CD4-positive, alpha-beta memory T cell (primary cell): ENCODE data around the gene ENPP1. TPM values are rescaled to one million over a fixed set of nuclear protein-coding genes. Genes with fewer than 3 reads are reported as not detected.
A peak's percentile ranks its signal among the peaks of the same experiment; 100 is the strongest.
"Not testable (repeated sequence)": the region's sequence is repeated elsewhere in the genome, so short reads cannot be mapped to it uniquely, and the experiment has no call there.

Source experiments
- CTCF ChIA-PET: fragments of 350-600 bp; sonication (Branson Sonifier 250); formaldehyde crosslinking; loops from one replicate; lab custom pipeline; 2021; ENCODE audit warnings: inconsistent platforms; ENCODE audit not compliant: partially characterized antibody; lab: Charles Lee
- POLR2A ChIA-PET: fragments of 350-600 bp; sonication (Branson Sonifier 250); formaldehyde crosslinking; loops from one replicate; lab custom pipeline; 2021; ENCODE audit not compliant: partially characterized antibody; lab: Charles Lee
- DNase-seq, 5 donors: peaks; one replicate each; pipeline versions ENCODE4 v3.0.0 to v3.0.0-alpha.2; 2020 to 2022; ENCODE audit warnings: mixed read lengths in 1 of 5
- H3K27ac ChIP-seq: one replicate; pipeline ENCODE4 v1.7.0; 2013; ENCODE audit warnings: low read depth, low read length
- H3K27me3 ChIP-seq: 2 replicates; pipeline ENCODE4 v1.7.0; 2013; ENCODE audit warnings: mild to moderate bottlenecking, low read length, moderate library complexity; ENCODE audit not compliant: insufficient read depth
- H3K36me3 ChIP-seq: 2 replicates; pipeline ENCODE4 v1.7.0; 2013; ENCODE audit warnings: mild to moderate bottlenecking, low read length, moderate library complexity; ENCODE audit not compliant: insufficient read depth
- H3K4me1 ChIP-seq: 2 replicates; pipeline ENCODE4 v1.7.0; 2013; ENCODE audit warnings: mild to moderate bottlenecking, low read length, moderate library complexity; ENCODE audit not compliant: insufficient read depth
- H3K4me3 ChIP-seq, 2 donors: one replicate each; pipeline ENCODE4 v1.7.0; 2013; ENCODE audit warnings: low read length in 2 of 2, mild to moderate bottlenecking in 1 of 2
- H3K9me3 ChIP-seq, 2 donors: one replicate each; pipeline ENCODE4 v1.7.0; 2013; ENCODE audit warnings: low read length in 2 of 2, control low read depth in 1 of 2; ENCODE audit not compliant: control insufficient read depth in 1 of 2
- H3K27ac Mint-ChIP-seq, 7 donors: one replicate each; pipeline ENCODE4 v1.8.0; 2020 to 2021; ENCODE audit warnings: mixed read lengths in 7 of 7, mild to moderate bottlenecking in 6 of 7, inconsistent platforms in 3 of 7, moderate library complexity in 3 of 7
- H3K27me3 Mint-ChIP-seq, 2 donors: one replicate each; pipeline ENCODE4 v1.8.0; 2020 to 2021; ENCODE audit warnings: mixed read lengths in 2 of 2
- H3K36me3 Mint-ChIP-seq, 2 donors: one replicate each; pipeline ENCODE4 v1.8.0; 2020 to 2021; ENCODE audit warnings: mixed read lengths in 2 of 2, inconsistent platforms in 1 of 2, mild to moderate bottlenecking in 1 of 2
- H3K4me1 Mint-ChIP-seq, 4 donors: one replicate each; pipeline ENCODE4 v1.8.0; 2020 to 2021; ENCODE audit warnings: mixed read lengths in 4 of 4, mild to moderate bottlenecking in 1 of 4
- H3K4me3 Mint-ChIP-seq, 8 donors: one replicate each; pipeline ENCODE4 v1.8.0; 2020 to 2021; ENCODE audit warnings: mixed read lengths in 8 of 8, mild to moderate bottlenecking in 7 of 8, moderate library complexity in 6 of 8, inconsistent platforms in 3 of 8
- H3K9me3 Mint-ChIP-seq, 8 donors: one replicate each; pipeline ENCODE4 v1.8.0; 2020 to 2021; ENCODE audit warnings: mixed read lengths in 8 of 8, mild to moderate bottlenecking in 5 of 8, inconsistent platforms in 3 of 8, moderate library complexity in 1 of 8
- intact Hi-C: fragments of 100-400 bp; cut with micrococcal nuclease; formaldehyde crosslinking; loops from one replicate; pipeline ENCODE4 v1.15.1; 2023
- polyA plus RNA-seq, 2 donors: library from polyadenylated mRNA; unstranded; fragments of 300-500 nt; fragmentation: Illumina TruSeq; gene quantifications; one replicate each; pipeline ENCODE4 v1.2.3, GENCODE V29; 2021
- total RNA-seq, 2 experiments: library from RNA; stranded (reverse); gene quantifications; one replicate each; pipeline ENCODE4 v1.2.3, GENCODE V29; 2021

The ENPP1 gene
- total and polyA plus RNA-seq, 4 experiments from 2014 or later: 0.03 to 0.52 (median 0.11) TPM; not detected in 1

DNA sequence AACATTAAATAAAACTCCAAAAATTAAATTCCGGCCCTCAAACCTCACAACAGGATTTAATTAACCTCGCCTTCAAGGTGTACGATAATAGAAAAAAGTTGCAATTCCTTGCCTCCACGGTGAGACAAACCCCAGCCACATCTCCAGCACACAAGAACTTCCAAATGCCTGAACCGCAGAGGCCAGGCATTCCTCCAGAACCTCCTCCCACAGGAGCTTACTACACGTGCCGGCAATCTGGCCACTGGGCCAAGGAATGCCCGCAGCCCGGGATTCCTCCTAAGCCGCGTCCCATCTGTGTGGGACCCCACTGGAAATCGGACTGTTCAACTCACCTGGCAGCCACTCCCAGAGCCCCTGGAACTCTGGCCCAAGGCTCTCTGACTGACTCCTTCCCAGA lies 95.9 kb downstream of the ENPP1 start:
- H3K9me3 Mint-ChIP-seq, DNase-seq, CTCF ChIA-PET, H3K4me3 ChIP-seq, H3K4me3 Mint-ChIP-seq, H3K4me1 ChIP-seq, POLR2A ChIA-PET, H3K27ac Mint-ChIP-seq, H3K36me3 ChIP-seq, H3K4me1 Mint-ChIP-seq, H3K36me3 Mint-ChIP-seq, intact Hi-C loops, H3K9me3 ChIP-seq, H3K27me3 ChIP-seq, H3K27ac ChIP-seq: not testable (repeated sequence)
- H3K27me3 Mint-ChIP-seq: peaks cover 3 to 10% of the 10 kb centered on the region in 2 donors

DNA sequence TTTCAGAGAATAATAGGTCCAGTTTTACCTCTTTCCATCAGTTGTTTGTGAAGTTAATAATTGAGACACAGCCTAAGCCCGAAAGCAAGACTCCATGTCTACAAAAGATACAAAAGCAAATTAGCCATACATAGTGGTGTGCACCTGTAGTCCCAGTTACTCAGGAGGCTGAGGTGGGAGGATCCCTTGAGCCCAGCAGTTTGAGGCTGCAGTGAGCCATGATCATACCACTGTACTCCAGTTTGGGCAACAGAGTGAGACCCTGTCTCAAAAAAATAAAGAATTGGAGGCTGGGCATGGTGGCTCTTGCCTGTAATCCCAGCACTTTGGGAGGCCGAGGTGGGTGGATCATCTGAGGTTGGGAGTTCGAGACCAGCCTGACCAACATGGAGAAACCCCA lies 101.0 kb downstream of the ENPP1 start:
- peaks cover 17% of the 10 kb centered on the region for H3K4me1 ChIP-seq
- H3K36me3 ChIP-seq, intact Hi-C loops, H3K27ac Mint-ChIP-seq, H3K27ac ChIP-seq, DNase-seq, H3K4me3 Mint-ChIP-seq, H3K36me3 Mint-ChIP-seq, H3K27me3 ChIP-seq, POLR2A ChIA-PET, H3K9me3 ChIP-seq, H3K4me3 ChIP-seq, H3K9me3 Mint-ChIP-seq: not testable (repeated sequence)
- CTCF ChIA-PET: interaction anchor here (1.2 to 1.7 kb wide), 5 partner anchors 9 to 371 kb away, joined by 3 to 6 read pairs (median 5); no protein-coding TSS in a partner anchor
- Mint-ChIP-seq H3K27me3 (peaks cover 10 to 15% of the 10 kb centered on the region in 2 donors), H3K4me1 (peaks cover 11 to 26% (median 15%) of the 10 kb centered on the region in 4 donors)

DNA sequence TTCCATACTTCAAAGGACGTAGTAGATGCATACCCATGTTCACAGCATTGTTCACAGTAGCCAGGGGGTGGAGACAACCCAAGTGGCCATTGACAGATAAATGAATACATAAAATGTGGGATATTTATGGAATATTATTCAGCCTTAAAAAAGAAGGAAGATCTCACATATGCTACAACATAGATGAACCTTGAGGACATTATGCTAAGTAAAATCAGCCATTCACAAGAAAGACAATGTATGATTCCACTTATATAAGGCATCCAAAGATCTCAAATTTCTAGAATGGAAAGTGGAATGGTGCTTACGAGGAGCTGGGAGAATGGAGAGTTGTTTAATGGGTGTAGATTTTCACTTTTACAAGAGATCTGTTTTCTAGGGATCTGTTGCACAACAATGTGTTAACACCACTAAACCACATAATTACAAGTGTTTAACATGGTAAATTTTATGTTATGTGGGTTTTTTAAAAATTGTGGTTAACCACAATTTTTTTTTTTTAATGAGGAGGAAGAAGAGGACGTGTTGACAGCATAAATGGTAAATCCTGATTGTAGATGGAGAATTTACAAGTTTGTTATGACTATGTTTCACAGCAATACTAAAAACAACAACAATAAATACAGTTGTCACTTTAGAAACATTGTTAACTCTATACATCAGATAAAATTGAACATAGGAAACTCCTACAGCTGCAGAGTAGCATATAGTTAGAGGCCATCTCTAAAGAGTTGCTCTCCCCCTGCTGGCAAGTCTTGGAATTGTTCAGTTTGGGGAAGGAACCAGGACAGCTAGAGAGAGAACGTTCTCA lies 101.8 kb downstream of the ENPP1 start:
- H3K36me3 ChIP-seq: no peaks in the 10 kb centered on the region
- no peaks in the 10 kb centered on the region for H3K27me3 ChIP-seq
- CTCF ChIA-PET: interaction anchor here (0.6 to 3.6 kb wide), 20 partner anchors 9 to 1024 kb away, joined by 3 to 19 read pairs (median 4); partner anchors contain the start of gene MED23
- peaks cover 17% of the 10 kb centered on the region for H3K4me1 ChIP-seq
- H3K9me3 ChIP-seq: no peaks in the 10 kb centered on the region
- Mint-ChIP-seq H3K36me3 (no peaks in the 10 kb centered on the region), H3K27me3 (peaks cover 10 to 16% of the 10 kb centered on the region in 2 donors), H3K4me3 (peak overlapping the region in 6 of 8 donors; percentile 21 to 79 (median 42)), H3K27ac (peak overlapping the region in 5 of 7 donors; percentile 31 to 85 (median 74)), H3K4me1 (peaks cover 11 to 26% (median 15%) of the 10 kb centered on the region in 4 donors), H3K9me3 (no peaks in the 10 kb centered on the region)
- POLR2A ChIA-PET: no interaction called here
- peak; percentile 68 to 75 (median 73) for DNase-seq
- no peak overlapping the region for H3K4me3 ChIP-seq
- intact Hi-C loops: loop anchor here (1.0 to 10.0 kb wide), 5 partner anchors 127 to 1024 kb away; partner anchors contain the start of gene MED23
- H3K27ac ChIP-seq: no peak overlapping the region

DNA sequence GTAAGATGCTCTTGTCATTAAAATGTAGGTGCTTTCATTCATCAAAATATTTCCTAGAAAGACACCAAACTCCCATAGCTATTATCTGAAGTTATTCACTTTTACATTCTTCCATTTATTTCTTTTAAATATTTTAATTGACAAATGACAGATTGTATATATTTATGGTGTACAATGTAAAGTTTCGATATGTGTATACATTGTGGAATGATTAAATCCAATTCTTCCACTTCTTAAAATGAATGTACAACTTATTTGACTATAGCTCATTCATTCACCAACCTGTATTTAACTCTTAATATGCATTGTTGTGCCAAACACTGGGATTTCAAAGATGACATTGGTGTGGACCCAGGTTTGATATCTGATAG lies 102.4 kb downstream of the ENPP1 start:
- no peak for DNase-seq
- Mint-ChIP-seq H3K27ac (no peak overlapping the region), H3K4me1 (peaks cover 11 to 30% (median 16%) of the 10 kb centered on the region in 4 donors), H3K4me3 (no peak overlapping the region), H3K27me3 (peaks cover 13 to 22% of the 10 kb centered on the region in 2 donors), H3K36me3 (no peaks in the 10 kb centered on the region), H3K9me3 (no peaks in the 10 kb centered on the region)
- intact Hi-C loops: loop anchor here (1.0 to 10.0 kb wide), 5 partner anchors 128 to 1025 kb away; partner anchors contain the start of gene MED23
- Histone ChIP-seq H3K4me1 (peaks cover 17% of the 10 kb centered on the region), H3K27me3 (no peaks in the 10 kb centered on the region), H3K27ac (no peak overlapping the region), H3K9me3 (no peaks in the 10 kb centered on the region), H3K4me3 (no peak overlapping the region), H3K36me3 (no peaks in the 10 kb centered on the region)
- CTCF ChIA-PET: interaction anchor here (0.6 to 3.6 kb wide), 20 partner anchors 8 to 1025 kb away, joined by 3 to 19 read pairs (median 4); partner anchors contain the start of gene MED23
- POLR2A ChIA-PET: no interaction called here

DNA sequence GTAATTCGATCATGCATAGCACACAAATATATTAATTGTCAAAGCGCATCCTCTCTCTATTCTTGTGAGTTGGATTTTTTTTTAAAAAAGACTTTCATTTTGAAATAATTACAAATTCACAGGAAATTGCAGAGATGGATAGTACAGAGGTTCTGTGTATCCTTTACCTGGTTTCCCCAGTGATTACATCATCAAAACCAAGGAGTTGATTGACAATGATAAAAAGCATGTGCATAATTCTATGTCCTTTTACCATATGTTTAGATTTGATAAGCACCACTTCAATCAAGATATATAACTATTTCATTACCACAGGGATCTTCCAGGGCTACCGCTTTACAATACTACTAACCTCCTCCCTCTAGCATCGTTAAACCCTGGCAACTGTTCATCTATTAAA lies 103.1 kb downstream of the ENPP1 start:
- Histone ChIP-seq H3K36me3 (no peaks in the 10 kb centered on the region), H3K9me3 (no peaks in the 10 kb centered on the region), H3K27ac (no peak overlapping the region), H3K4me1 (peaks cover 17% of the 10 kb centered on the region), H3K4me3 (no peak overlapping the region), H3K27me3 (no peaks in the 10 kb centered on the region)
- Mint-ChIP-seq H3K9me3 (no peaks in the 10 kb centered on the region), H3K4me1 (peaks cover 12 to 33% (median 17%) of the 10 kb centered on the region in 4 donors), H3K4me3 (no peak overlapping the region), H3K36me3 (no peaks in the 10 kb centered on the region), H3K27ac (no peak overlapping the region), H3K27me3 (peaks cover 17 to 29% of the 10 kb centered on the region in 2 donors)
- CTCF ChIA-PET: interaction anchor here (1.1 to 3.6 kb wide), 7 partner anchors 10 to 1025 kb away, joined by 3 to 19 read pairs (median 8); no protein-coding TSS in a partner anchor
- POLR2A ChIA-PET: no interaction called here
- DNase-seq: no peak
- intact Hi-C loops: loop anchor here (1.0 to 10.0 kb wide), 5 partner anchors 129 to 1026 kb away; partner anchors contain the start of gene MED23

DNA sequence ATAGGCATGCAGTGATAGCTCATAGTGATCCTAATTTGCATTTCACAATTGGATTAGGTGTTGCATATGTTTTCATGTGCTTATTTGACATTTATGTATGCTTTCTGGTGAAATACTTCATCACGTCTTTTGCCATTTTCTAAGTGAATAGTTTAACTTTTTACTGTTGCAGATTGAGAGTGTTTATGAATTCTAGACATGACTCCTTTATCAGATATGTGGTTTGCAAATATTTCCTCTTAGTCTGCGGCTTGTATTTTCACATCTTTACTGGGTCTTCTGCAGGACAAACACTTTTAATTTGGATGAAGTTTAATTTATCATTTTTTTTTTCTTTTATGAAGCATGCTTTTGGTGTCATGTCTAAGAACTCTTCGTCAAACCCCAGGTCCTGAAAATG lies 104.1 kb downstream of the ENPP1 start:
- Mint-ChIP-seq H3K36me3 (no peaks in the 10 kb centered on the region), H3K4me1 (peaks cover 12 to 34% (median 17%) of the 10 kb centered on the region in 4 donors), H3K27ac (no peak overlapping the region), H3K4me3 (peak overlapping the region in 1 of 8 donors; percentile 26), H3K27me3 (peaks cover 23 to 34% of the 10 kb centered on the region in 2 donors), H3K9me3 (no peaks in the 10 kb centered on the region)
- no peaks in the 10 kb centered on the region for H3K36me3 ChIP-seq
- no peak overlapping the region for H3K4me3 ChIP-seq
- no peaks in the 10 kb centered on the region for H3K9me3 ChIP-seq
- POLR2A ChIA-PET: no interaction called here
- DNase-seq: no peak
- no peaks in the 10 kb centered on the region for H3K27me3 ChIP-seq
- intact Hi-C loops: loop anchor here (2.0 to 10.0 kb wide), 3 partner anchors 283 to 713 kb away; partner anchors contain the start of gene MED23
- no peak overlapping the region for H3K27ac ChIP-seq
- CTCF ChIA-PET: interaction anchor here (1.5 to 3.6 kb wide), 2 partner anchors 11 to 217 kb away, joined by 3 to 19 read pairs; no protein-coding TSS in a partner anchor
- H3K4me1 ChIP-seq: peaks cover 17% of the 10 kb centered on the region

DNA sequence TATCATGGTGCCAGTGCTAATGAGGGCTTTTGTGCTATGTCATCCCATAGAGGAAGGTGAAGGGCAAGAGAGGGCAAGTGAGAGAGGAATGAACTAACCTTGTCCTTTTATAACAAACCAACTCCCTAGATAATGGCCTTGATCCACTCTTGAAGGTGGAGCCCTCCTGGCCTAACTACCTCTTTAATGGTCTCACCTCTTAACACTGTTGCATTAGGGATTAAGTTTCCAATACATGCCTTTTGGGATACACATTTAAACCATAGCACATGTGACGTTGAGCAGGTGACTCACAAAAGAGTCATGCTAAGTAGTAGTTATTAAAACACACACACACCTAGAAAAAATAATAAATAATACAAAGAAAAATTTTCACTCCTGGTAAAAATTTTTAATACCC lies 106.4 kb downstream of the ENPP1 start:
- Mint-ChIP-seq H3K4me1 (peaks cover 20 to 44% (median 23%) of the 10 kb centered on the region in 4 donors), H3K36me3 (no peaks in the 10 kb centered on the region), H3K27ac (no peak overlapping the region), H3K4me3 (no peak overlapping the region), H3K9me3 (peaks cover 0 to 2% (median 0%) of the 10 kb centered on the region in 8 donors), H3K27me3 (peaks cover 32 to 46% of the 10 kb centered on the region in 2 donors)
- no peaks in the 10 kb centered on the region for H3K27me3 ChIP-seq
- ChIA-PET CTCF (interaction anchor here (0.9 to 2.5 kb wide), 11 partner anchors 10 to 570 kb away, joined by 3 to 26 read pairs (median 5); no protein-coding TSS in a partner anchor), POLR2A (no interaction called here)
- DNase-seq: no peak
- peaks cover 16% of the 10 kb centered on the region for H3K4me1 ChIP-seq
- no peaks in the 10 kb centered on the region for H3K36me3 ChIP-seq
- intact Hi-C loops: loop anchor here (10.0 kb wide), 1 partner anchor 399 kb away; no protein-coding TSS in a partner anchor
- H3K27ac ChIP-seq: no peak overlapping the region
- H3K9me3 ChIP-seq: no peaks in the 10 kb centered on the region
- H3K4me3 ChIP-seq: no peak overlapping the region
